ENCODE measurements around the gene MMEL1.

- TF ChIP-seq, protein P1, sequence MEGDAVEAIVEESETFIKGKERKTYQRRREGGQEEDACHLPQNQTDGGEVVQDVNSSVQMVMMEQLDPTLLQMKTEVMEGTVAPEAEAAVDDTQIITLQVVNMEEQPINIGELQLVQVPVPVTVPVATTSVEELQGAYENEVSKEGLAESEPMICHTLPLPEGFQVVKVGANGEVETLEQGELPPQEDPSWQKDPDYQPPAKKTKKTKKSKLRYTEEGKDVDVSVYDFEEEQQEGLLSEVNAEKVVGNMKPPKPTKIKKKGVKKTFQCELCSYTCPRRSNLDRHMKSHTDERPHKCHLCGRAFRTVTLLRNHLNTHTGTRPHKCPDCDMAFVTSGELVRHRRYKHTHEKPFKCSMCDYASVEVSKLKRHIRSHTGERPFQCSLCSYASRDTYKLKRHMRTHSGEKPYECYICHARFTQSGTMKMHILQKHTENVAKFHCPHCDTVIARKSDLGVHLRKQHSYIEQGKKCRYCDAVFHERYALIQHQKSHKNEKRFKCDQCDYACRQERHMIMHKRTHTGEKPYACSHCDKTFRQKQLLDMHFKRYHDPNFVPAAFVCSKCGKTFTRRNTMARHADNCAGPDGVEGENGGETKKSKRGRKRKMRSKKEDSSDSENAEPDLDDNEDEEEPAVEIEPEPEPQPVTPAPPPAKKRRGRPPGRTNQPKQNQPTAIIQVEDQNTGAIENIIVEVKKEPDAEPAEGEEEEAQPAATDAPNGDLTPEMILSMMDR (IDR thresholded peaks at IDR 0.05; ENCODE audit: insufficient read depth, low read length): no peak
- no peak for TF ChIP-seq POLR2AphosphoS5 (IDR thresholded peaks at IDR 0.05; ENCODE audit: low read depth)
- TF ChIP-seq REST (IDR thresholded peaks at IDR 0.05; ENCODE audit: insufficient replicate concordance, low read depth): no peak
These were observed 3.0 kb downstream of the MMEL1 start for GRCh38 chr1:2629627-2630497.
